Measurements from ENCODE around the gene NAA16. TPM values are rescaled to one million over a fixed set of nuclear protein-coding genes. Genes with fewer than 3 reads are reported as not detected.

The NAA16 gene
- total and polyA plus RNA-seq, 2 of the 4 experiments (the other 2 are of a cell fraction): 6.6 to 8.8 TPM

DNA sequence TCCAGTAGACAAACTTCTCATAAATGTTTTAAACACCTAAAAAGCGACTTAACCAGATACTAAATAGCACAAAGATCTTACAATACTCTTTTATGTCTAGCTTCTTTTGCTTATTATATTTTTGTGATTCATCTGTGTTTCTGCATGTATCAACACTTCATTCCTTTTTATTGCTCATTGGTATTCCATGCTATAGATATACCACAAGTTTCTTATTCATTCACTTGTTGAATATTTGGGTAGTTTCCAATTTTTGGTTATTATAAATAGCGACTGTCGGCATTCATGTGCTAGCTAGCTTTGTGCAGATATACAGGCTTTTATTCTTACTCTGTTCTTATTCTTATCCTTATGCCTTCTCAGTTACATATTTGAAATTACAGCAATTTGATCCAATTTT is 96.3 kb downstream of the NAA16 start:
- H3K56ac ChIP-seq (ENCODE audit: extremely low read depth, insufficient read depth, low read length): no peak overlapping the region
- H2AFZ ChIP-seq (replicated peaks; ENCODE audit: low read length, poor library complexity): no peak overlapping the region
- no peak overlapping the region for H2BK5ac ChIP-seq (ENCODE audit: low read depth, low read length, poor library complexity, severe bottlenecking)
- BruUV-seq (replicated peaks): no TSS peak
- DNase-seq: peak; percentile 63
- no peaks in the 10 kb centered on the region for H4K20me1 ChIP-seq (ENCODE audit: insufficient read depth, low read length)
- H2AK9ac ChIP-seq (replicated peaks; ENCODE audit: low read depth, low read length, poor library complexity): no peak overlapping the region
- no peak overlapping the region for H3K4ac ChIP-seq (ENCODE audit: low read depth, low read length)
- dilution Hi-C loops (cut with HindIII; ENCODE audit: low sequenced_read_pairs, unreplicated experiment): no loop called here
- H3K4me1 ChIP-seq (ENCODE audit: control insufficient read depth, insufficient read depth, low read length): no peaks in the 10 kb centered on the region
- no peak overlapping the region for H3K18ac ChIP-seq (ENCODE audit: low read depth, low read length)
- no peak overlapping the region for H3K9ac ChIP-seq (ENCODE audit: low read depth, low read length)
- no peak; the same call in 1 of the 2 replicates for ATAC-seq (ENCODE audit: low read depth)
- H4K91ac ChIP-seq (ENCODE audit: insufficient read depth, low read depth, low read length): no peak overlapping the region
- TF ChIP-seq CEBPB (IDR thresholded peaks at IDR 0.05; ENCODE audit: low read depth, low read length): no peak
- no peak for TF ChIP-seq MXI1 (IDR thresholded peaks at IDR 0.05; ENCODE audit: borderline replicate concordance, low read depth, low read length)
- TF ChIP-seq, protein P1, sequence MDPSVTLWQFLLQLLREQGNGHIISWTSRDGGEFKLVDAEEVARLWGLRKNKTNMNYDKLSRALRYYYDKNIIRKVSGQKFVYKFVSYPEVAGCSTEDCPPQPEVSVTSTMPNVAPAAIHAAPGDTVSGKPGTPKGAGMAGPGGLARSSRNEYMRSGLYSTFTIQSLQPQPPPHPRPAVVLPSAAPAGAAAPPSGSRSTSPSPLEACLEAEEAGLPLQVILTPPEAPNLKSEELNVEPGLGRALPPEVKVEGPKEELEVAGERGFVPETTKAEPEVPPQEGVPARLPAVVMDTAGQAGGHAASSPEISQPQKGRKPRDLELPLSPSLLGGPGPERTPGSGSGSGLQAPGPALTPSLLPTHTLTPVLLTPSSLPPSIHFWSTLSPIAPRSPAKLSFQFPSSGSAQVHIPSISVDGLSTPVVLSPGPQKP (IDR thresholded peaks at IDR 0.05; ENCODE audit: borderline replicate concordance, low read depth, low read length): no peak
- no peak for TF ChIP-seq SMC3 (IDR thresholded peaks at IDR 0.05; ENCODE audit: low read depth, low read length)
- no peak for TF ChIP-seq CHD1 (IDR thresholded peaks at IDR 0.05; ENCODE audit: low read depth, low read length)
- TF ChIP-seq, protein P2, sequence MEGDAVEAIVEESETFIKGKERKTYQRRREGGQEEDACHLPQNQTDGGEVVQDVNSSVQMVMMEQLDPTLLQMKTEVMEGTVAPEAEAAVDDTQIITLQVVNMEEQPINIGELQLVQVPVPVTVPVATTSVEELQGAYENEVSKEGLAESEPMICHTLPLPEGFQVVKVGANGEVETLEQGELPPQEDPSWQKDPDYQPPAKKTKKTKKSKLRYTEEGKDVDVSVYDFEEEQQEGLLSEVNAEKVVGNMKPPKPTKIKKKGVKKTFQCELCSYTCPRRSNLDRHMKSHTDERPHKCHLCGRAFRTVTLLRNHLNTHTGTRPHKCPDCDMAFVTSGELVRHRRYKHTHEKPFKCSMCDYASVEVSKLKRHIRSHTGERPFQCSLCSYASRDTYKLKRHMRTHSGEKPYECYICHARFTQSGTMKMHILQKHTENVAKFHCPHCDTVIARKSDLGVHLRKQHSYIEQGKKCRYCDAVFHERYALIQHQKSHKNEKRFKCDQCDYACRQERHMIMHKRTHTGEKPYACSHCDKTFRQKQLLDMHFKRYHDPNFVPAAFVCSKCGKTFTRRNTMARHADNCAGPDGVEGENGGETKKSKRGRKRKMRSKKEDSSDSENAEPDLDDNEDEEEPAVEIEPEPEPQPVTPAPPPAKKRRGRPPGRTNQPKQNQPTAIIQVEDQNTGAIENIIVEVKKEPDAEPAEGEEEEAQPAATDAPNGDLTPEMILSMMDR (conservative IDR thresholded peaks at IDR 0.05; ENCODE audit: low read depth, low read length): no peak
- TF ChIP-seq FOS (IDR thresholded peaks at IDR 0.05; ENCODE audit: low read depth, low read length): no peak
- no peak for TF ChIP-seq RAD21 (IDR thresholded peaks at IDR 0.05; ENCODE audit: low read length)
- no peak overlapping the region for H2BK20ac ChIP-seq (ENCODE audit: low read depth, low read length)
- no peak overlapping the region for H3K4me3 ChIP-seq (ENCODE audit: insufficient read depth, low read depth, low read length)
- no peaks in the 10 kb centered on the region for H3K36me3 ChIP-seq (ENCODE audit: control insufficient read depth, insufficient read depth, low read length)
- ChIA-PET POLR2A (ENCODE audit: unreplicated experiment) (interaction anchor here (0.5 kb wide), 1 partner anchor 864 kb away, joined by 10 read pairs; the partner anchor contains the start of gene AKAP11), CTCF (no interaction called here)
- no peaks in the 10 kb centered on the region for H3K79me1 ChIP-seq (ENCODE audit: low read depth in 1 of 2, low read length in 2 of 2)
- no peak overlapping the region for H3K27ac ChIP-seq (ENCODE audit: insufficient read depth, low read length)
- intact Hi-C loops (cut with micrococcal nuclease): no loop called here
- H3K4me2 ChIP-seq (ENCODE audit: low read depth, low read length): no peak overlapping the region
- WGBS, 2 experiments (ENCODE audit: extremely low coverage in 2 of 2, insufficient read length in 1 of 2): no CpG with 5 or more reads among the region's 3 CpGs
- no peak overlapping the region for H3K14ac ChIP-seq (replicated peaks; ENCODE audit: low read depth, low read length)
- in situ Hi-C loops (cut with MboI; ENCODE audit: low sequenced_read_pairs): no loop called here
- H4K8ac ChIP-seq (ENCODE audit: low read depth in 2 of 2, low read length in 2 of 2): no peak overlapping the region
- H3K27me3 ChIP-seq (ENCODE audit: control insufficient read depth, insufficient read depth, low read length): no peaks in the 10 kb centered on the region
- no peak overlapping the region for H2AK5ac ChIP-seq (ENCODE audit: low read depth, low read length)
- no peaks in the 10 kb centered on the region for H3K9me1 ChIP-seq (ENCODE audit: insufficient read depth, low read length)
- no peak overlapping the region for H4K5ac ChIP-seq (ENCODE audit: low read depth, low read length)
- no peak overlapping the region for H2BK120ac ChIP-seq (ENCODE audit: low read depth, low read length)
- no peaks in the 10 kb centered on the region for H3K9me3 ChIP-seq (ENCODE audit: control insufficient read depth, insufficient read depth, low read length)
- H3K23ac ChIP-seq (ENCODE audit: low read depth, low read length): no peak overlapping the region
- no peak overlapping the region for H2BK15ac ChIP-seq (ENCODE audit: low read depth, low read length)

All from IMR-90 (cell line).